Measurements from ENCODE around the gene RAB31. TPM values are rescaled to one million over a fixed set of nuclear protein-coding genes. Genes with fewer than 3 reads are reported as not detected.
A peak's percentile ranks its signal among the peaks of the same experiment; 100 is the strongest.

The RAB31 gene
- total and polyA plus RNA-seq, 2 of the 13 experiments (the other 11 are each of a cell fraction or from before 2014, with no cell fraction given) = 1.1 to 1.7 TPM

- TF ChIP-seq, protein P1, sequence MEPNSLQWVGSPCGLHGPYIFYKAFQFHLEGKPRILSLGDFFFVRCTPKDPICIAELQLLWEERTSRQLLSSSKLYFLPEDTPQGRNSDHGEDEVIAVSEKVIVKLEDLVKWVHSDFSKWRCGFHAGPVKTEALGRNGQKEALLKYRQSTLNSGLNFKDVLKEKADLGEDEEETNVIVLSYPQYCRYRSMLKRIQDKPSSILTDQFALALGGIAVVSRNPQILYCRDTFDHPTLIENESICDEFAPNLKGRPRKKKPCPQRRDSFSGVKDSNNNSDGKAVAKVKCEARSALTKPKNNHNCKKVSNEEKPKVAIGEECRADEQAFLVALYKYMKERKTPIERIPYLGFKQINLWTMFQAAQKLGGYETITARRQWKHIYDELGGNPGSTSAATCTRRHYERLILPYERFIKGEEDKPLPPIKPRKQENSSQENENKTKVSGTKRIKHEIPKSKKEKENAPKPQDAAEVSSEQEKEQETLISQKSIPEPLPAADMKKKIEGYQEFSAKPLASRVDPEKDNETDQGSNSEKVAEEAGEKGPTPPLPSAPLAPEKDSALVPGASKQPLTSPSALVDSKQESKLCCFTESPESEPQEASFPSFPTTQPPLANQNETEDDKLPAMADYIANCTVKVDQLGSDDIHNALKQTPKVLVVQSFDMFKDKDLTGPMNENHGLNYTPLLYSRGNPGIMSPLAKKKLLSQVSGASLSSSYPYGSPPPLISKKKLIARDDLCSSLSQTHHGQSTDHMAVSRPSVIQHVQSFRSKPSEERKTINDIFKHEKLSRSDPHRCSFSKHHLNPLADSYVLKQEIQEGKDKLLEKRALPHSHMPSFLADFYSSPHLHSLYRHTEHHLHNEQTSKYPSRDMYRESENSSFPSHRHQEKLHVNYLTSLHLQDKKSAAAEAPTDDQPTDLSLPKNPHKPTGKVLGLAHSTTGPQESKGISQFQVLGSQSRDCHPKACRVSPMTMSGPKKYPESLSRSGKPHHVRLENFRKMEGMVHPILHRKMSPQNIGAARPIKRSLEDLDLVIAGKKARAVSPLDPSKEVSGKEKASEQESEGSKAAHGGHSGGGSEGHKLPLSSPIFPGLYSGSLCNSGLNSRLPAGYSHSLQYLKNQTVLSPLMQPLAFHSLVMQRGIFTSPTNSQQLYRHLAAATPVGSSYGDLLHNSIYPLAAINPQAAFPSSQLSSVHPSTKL (CRISPR knock-in tag; IDR thresholded peaks at IDR 0.05) = peak; percentile 93
- peak; percentile 78; the same call in 1 of the 2 replicates for TF ChIP-seq AHDC1 (CRISPR knock-in tag; IDR thresholded peaks at IDR 0.05; ENCODE audit: borderline replicate concordance)
- TF ChIP-seq GFI1 (CRISPR knock-in tag; IDR thresholded peaks at IDR 0.05; ENCODE audit: borderline replicate concordance) = peak; percentile 39; the same call in 1 of the 2 replicates
- TF ChIP-seq USF2 (IDR thresholded peaks at IDR 0.05; ENCODE audit: low read depth, low read length) = no peak
- no peak for TF ChIP-seq USF2 (CRISPR knock-in tag; IDR thresholded peaks at IDR 0.05; ENCODE audit: borderline replicate concordance)
- TF ChIP-seq HNRNPL (IDR thresholded peaks at IDR 0.05; ENCODE audit: low read depth, low read length) = no peak
- TF ChIP-seq RARG (CRISPR knock-in tag; IDR thresholded peaks at IDR 0.05; ENCODE audit: low read depth) = no peak
- TF ChIP-seq RCOR2 (CRISPR knock-in tag; IDR thresholded peaks at IDR 0.05) = 0 out of 2 replicates have a peak, but pooled peaks have one; percentile 64
- TF ChIP-seq NR1H2 (CRISPR knock-in tag; IDR thresholded peaks at IDR 0.05; ENCODE audit: borderline replicate concordance, low read depth) = no peak
- TF ChIP-seq SIX4 (CRISPR knock-in tag; IDR thresholded peaks at IDR 0.05) = no peak
- TF ChIP-seq, protein P2, sequence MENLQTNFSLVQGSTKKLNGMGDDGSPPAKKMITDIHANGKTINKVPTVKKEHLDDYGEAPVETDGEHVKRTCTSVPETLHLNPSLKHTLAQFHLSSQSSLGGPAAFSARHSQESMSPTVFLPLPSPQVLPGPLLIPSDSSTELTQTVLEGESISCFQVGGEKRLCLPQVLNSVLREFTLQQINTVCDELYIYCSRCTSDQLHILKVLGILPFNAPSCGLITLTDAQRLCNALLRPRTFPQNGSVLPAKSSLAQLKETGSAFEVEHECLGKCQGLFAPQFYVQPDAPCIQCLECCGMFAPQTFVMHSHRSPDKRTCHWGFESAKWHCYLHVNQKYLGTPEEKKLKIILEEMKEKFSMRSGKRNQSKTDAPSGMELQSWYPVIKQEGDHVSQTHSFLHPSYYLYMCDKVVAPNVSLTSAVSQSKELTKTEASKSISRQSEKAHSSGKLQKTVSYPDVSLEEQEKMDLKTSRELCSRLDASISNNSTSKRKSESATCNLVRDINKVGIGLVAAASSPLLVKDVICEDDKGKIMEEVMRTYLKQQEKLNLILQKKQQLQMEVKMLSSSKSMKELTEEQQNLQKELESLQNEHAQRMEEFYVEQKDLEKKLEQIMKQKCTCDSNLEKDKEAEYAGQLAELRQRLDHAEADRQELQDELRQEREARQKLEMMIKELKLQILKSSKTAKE (CRISPR knock-in tag; IDR thresholded peaks at IDR 0.05; ENCODE audit: borderline replicate concordance) = peak; percentile 47; the same call in 1 of the 2 replicates
- peak; percentile 71 for TF ChIP-seq PPARG (CRISPR knock-in tag; conservative IDR thresholded peaks at IDR 0.05)
- TF ChIP-seq RXRB (CRISPR knock-in tag; IDR thresholded peaks at IDR 0.05; ENCODE audit: borderline replicate concordance) = peak; percentile 85
- TF ChIP-seq ZBTB7B (CRISPR knock-in tag; IDR thresholded peaks at IDR 0.05) = no peak
These were observed 106.3 kb downstream of the RAB31 start (continued) for GRCh38 chr18:9814431-9814830.
